HG03060 (cell line): Measurements from ENCODE around the gene NLGN2.

Experiments
- ATAC-seq: cut with Tn5 transposase; IDR thresholded peaks from one replicate; pipeline ENCODE4 v1.9.1; 2021; ENCODE audit warnings: low read depth, moderate number of reproducible peaks; ENCODE audit not compliant: unreplicated experiment

NLGN2 gene

GRCh38 chr17:7391307-7391706, 16.3 kb upstream of the NLGN2 start:
- no peak for ATAC-seq

GRCh38 chr17:7392696-7393612, 14.7 kb upstream of the NLGN2 start:
- ATAC-seq, result no peak

- peak; percentile 17 for ATAC-seq
These were observed 13.8 kb upstream of the NLGN2 start for GRCh38 chr17:7393613-7394451.

- peak; percentile 44 for ATAC-seq
These were observed 13.0 kb upstream of the NLGN2 start, which contains the start of gene PLSCR3 for GRCh38 chr17:7394452-7395191. Gene PLSCR3, minus strand, starts transcription at chr17:7394525. Its CDS starts 415 bp downstream, at chr17:7394110.

- ATAC-seq, result no peak
These were observed 11.5 kb upstream of the NLGN2 start for GRCh38 chr17:7396147-7396546.

GRCh38 chr17:7398612-7399011, 9.0 kb upstream of the NLGN2 start:
- no peak for ATAC-seq

- ATAC-seq, result no peak
These were observed 4.5 kb upstream of the NLGN2 start for GRCh38 chr17:7403043-7403726.

GRCh38 chr17:7403727-7403976, 4.0 kb upstream of the NLGN2 start:
- ATAC-seq, result no peak

- peak; percentile 75 for ATAC-seq
These were observed 3.5 kb upstream of the NLGN2 start, which contains the start of gene TMEM256 for GRCh38 chr17:7403977-7404736. Gene TMEM256, minus strand, starts transcription at chr17:7404097. Its CDS starts 13 bp downstream, at chr17:7404084.

GRCh38 chr17:7404737-7405349, 2.8 kb upstream of the NLGN2 start:
- ATAC-seq, result no peak

GRCh38 chr17:7405350-7406234, 2.1 kb upstream of the NLGN2 start:
- no peak for ATAC-seq

GRCh38 chr17:7406235-7406825, 1.3 kb upstream of the NLGN2 start:
- ATAC-seq, result no peak

GRCh38 chr17:7407082-7407481, 563 bp upstream of the NLGN2 start:
- no peak for ATAC-seq

- ATAC-seq, result no peak
These were observed 645 bp downstream of the NLGN2 start for GRCh38 chr17:7408252-7408727.

- no peak for ATAC-seq
These were observed 1.2 kb downstream of the NLGN2 start for GRCh38 chr17:7408863-7409262.

- no peak for ATAC-seq
These were observed 2.1 kb downstream of the NLGN2 start for GRCh38 chr17:7409716-7410115.

- ATAC-seq, result no peak
These were observed 3.2 kb downstream of the NLGN2 start for GRCh38 chr17:7410634-7411426.
